ENCODE data around the gene LOXL1.

DNA sequence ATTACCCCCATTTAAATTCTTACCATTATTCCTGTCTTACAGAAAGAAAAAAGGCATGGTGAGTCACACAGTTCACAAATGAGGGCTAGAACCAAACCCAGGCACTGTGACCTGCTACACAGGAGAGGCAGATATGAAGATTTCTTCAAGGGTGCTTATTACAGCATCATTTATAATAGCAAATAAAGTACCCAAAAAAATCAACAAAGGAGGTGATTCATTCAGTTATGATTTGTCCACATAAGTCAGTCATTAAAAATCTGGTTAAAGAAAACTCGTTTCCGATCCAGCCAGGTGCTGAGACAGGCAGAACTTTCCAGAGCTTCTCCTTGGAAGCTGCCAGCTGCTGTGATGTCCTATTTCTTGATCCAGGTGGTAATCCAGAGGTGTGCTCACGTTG lies 7.5 kb upstream of the LOXL1 start:
- TF ChIP-seq ZNF44 (CRISPR knock-in tag; IDR thresholded peaks at IDR 0.05) (no peak), KDM4B (CRISPR knock-in tag; IDR thresholded peaks at IDR 0.05) (no peak), CENPT (CRISPR knock-in tag; IDR thresholded peaks at IDR 0.05; ENCODE audit: low read depth) (no peak), ESRRA (CRISPR knock-in tag; IDR thresholded peaks at IDR 0.05; ENCODE audit: low read depth) (no peak), ZNF720 (CRISPR knock-in tag; IDR thresholded peaks at IDR 0.05) (no peak), RELA (CRISPR knock-in tag; IDR thresholded peaks at IDR 0.05) (no peak)
